ENCODE measurements around the gene ARHGAP15. TPM values are rescaled to one million over a fixed set of nuclear protein-coding genes. Genes with fewer than 3 reads are reported as not detected.

ARHGAP15 gene
- total RNA-seq, 1 experiment from 2014 or later: 82.8 TPM

GRCh38 chr2:143616452-143616851 lies 487.2 kb downstream of the ARHGAP15 start:
- Histone ChIP-seq H3K9ac (ENCODE audit: low read length) (no peak overlapping the region), H4K20me1 (ENCODE audit: insufficient read depth, low read depth, low read length) (no peaks in the 10 kb centered on the region), H3K79me2 (ENCODE audit: low read length) (no peaks in the 10 kb centered on the region), H2AFZ (ENCODE audit: low read length) (no peak overlapping the region), H3K9me3 (ENCODE audit: low read length) (no peaks in the 10 kb centered on the region), H3K4me1 (ENCODE audit: low read length) (peaks cover 15% of the 10 kb centered on the region), H3K27me3 (ENCODE audit: low read length) (no peaks in the 10 kb centered on the region), H3K9me2 (replicated peaks; ENCODE audit: insufficient read depth, low read length) (no peaks in the 10 kb centered on the region), H3K27ac (ENCODE audit: low read length) (no peak overlapping the region), H3K4me2 (ENCODE audit: low read depth, low read length, poor library complexity, severe bottlenecking) (no peak overlapping the region), H3K4me3 (ENCODE audit: low read length) (no peak overlapping the region), H3K36me3 (ENCODE audit: insufficient read depth, low read length) (no peaks in the 10 kb centered on the region)
- no peak for DNase-seq

GRCh38 chr2:143617803-143618415 lies 488.7 kb downstream of the ARHGAP15 start:
- no peak overlapping the region for H3K27ac ChIP-seq (ENCODE audit: low read length)
- H4K20me1 ChIP-seq (ENCODE audit: insufficient read depth, low read depth, low read length): no peaks in the 10 kb centered on the region

GRCh38 chr2:143622106-143622505 lies 492.9 kb downstream of the ARHGAP15 start:
- Histone ChIP-seq H3K9ac (ENCODE audit: low read length) (no peak overlapping the region), H4K20me1 (ENCODE audit: insufficient read depth, low read depth, low read length) (no peaks in the 10 kb centered on the region), H3K4me1 (ENCODE audit: low read length) (peaks cover 13% of the 10 kb centered on the region), H3K27ac (ENCODE audit: low read length) (no peak overlapping the region), H3K36me3 (ENCODE audit: insufficient read depth, low read length) (no peaks in the 10 kb centered on the region), H3K9me3 (ENCODE audit: low read length) (no peaks in the 10 kb centered on the region), H3K9me2 (replicated peaks; ENCODE audit: insufficient read depth, low read length) (no peaks in the 10 kb centered on the region), H3K4me2 (ENCODE audit: low read depth, low read length, poor library complexity, severe bottlenecking) (no peak overlapping the region), H3K27me3 (ENCODE audit: low read length) (no peaks in the 10 kb centered on the region), H3K79me2 (ENCODE audit: low read length) (no peaks in the 10 kb centered on the region), H2AFZ (ENCODE audit: low read length) (no peak overlapping the region), H3K4me3 (ENCODE audit: low read length) (no peak overlapping the region)
- DNase-seq: no peak

More at GRCh38 chr2:143617803-143618415, 488.7 kb downstream of the ARHGAP15 start:
- Histone ChIP-seq H3K36me3 (ENCODE audit: insufficient read depth, low read length) (no peaks in the 10 kb centered on the region), H3K4me3 (ENCODE audit: low read length) (no peak overlapping the region), H3K4me2 (ENCODE audit: low read depth, low read length, poor library complexity, severe bottlenecking) (peak overlapping the region; percentile 27), H3K9me2 (replicated peaks; ENCODE audit: insufficient read depth, low read length) (no peaks in the 10 kb centered on the region), H3K9ac (ENCODE audit: low read length) (no peak overlapping the region), H3K9me3 (ENCODE audit: low read length) (no peaks in the 10 kb centered on the region), H3K79me2 (ENCODE audit: low read length) (no peaks in the 10 kb centered on the region), H2AFZ (ENCODE audit: low read length) (no peak overlapping the region), H3K27me3 (ENCODE audit: low read length) (no peaks in the 10 kb centered on the region), H3K4me1 (ENCODE audit: low read length) (peaks cover 15% of the 10 kb centered on the region)
- peak; percentile 64 for DNase-seq

GRCh38 chr2:143623231-143623908 lies 494.2 kb downstream of the ARHGAP15 start:
- Histone ChIP-seq H3K9me2 (replicated peaks; ENCODE audit: insufficient read depth, low read length) (no peaks in the 10 kb centered on the region), H3K9me3 (ENCODE audit: low read length) (no peaks in the 10 kb centered on the region), H3K4me3 (ENCODE audit: low read length) (no peak overlapping the region), H4K20me1 (ENCODE audit: insufficient read depth, low read depth, low read length) (no peaks in the 10 kb centered on the region), H3K4me1 (ENCODE audit: low read length) (peaks cover under 1% of the 10 kb centered on the region; the same call in 1 of the 2 replicates), H3K27me3 (ENCODE audit: low read length) (no peaks in the 10 kb centered on the region), H3K36me3 (ENCODE audit: insufficient read depth, low read length) (no peaks in the 10 kb centered on the region), H2AFZ (ENCODE audit: low read length) (no peak overlapping the region), H3K4me2 (ENCODE audit: low read depth, low read length, poor library complexity, severe bottlenecking) (no peak overlapping the region), H3K27ac (ENCODE audit: low read length) (no peak overlapping the region), H3K79me2 (ENCODE audit: low read length) (no peaks in the 10 kb centered on the region), H3K9ac (ENCODE audit: low read length) (no peak overlapping the region)
- DNase-seq: no peak

GRCh38 chr2:143623909-143624260 lies 494.7 kb downstream of the ARHGAP15 start:
- Histone ChIP-seq H3K27me3 (ENCODE audit: low read length) (no peaks in the 10 kb centered on the region), H3K9me3 (ENCODE audit: low read length) (no peaks in the 10 kb centered on the region), H3K36me3 (ENCODE audit: insufficient read depth, low read length) (no peaks in the 10 kb centered on the region), H4K20me1 (ENCODE audit: insufficient read depth, low read depth, low read length) (no peaks in the 10 kb centered on the region), H3K79me2 (ENCODE audit: low read length) (no peaks in the 10 kb centered on the region), H3K4me1 (ENCODE audit: low read length) (no peaks in the 10 kb centered on the region), H3K27ac (ENCODE audit: low read length) (no peak overlapping the region), H3K9me2 (replicated peaks; ENCODE audit: insufficient read depth, low read length) (no peaks in the 10 kb centered on the region), H2AFZ (ENCODE audit: low read length) (no peak overlapping the region), H3K4me2 (ENCODE audit: low read depth, low read length, poor library complexity, severe bottlenecking) (no peak overlapping the region), H3K4me3 (ENCODE audit: low read length) (no peak overlapping the region), H3K9ac (ENCODE audit: low read length) (no peak overlapping the region)
- no peak for DNase-seq

GRCh38 chr2:143629340-143629739 lies 500.1 kb downstream of the ARHGAP15 start:
- H3K9me2 ChIP-seq (replicated peaks; ENCODE audit: insufficient read depth, low read length): no peaks in the 10 kb centered on the region
- no peaks in the 10 kb centered on the region for H3K36me3 ChIP-seq (ENCODE audit: insufficient read depth, low read length)
- no peaks in the 10 kb centered on the region for H4K20me1 ChIP-seq (ENCODE audit: insufficient read depth, low read depth, low read length)

GRCh38 chr2:143632751-143633374 lies 503.6 kb downstream of the ARHGAP15 start:
- H3K9ac ChIP-seq (ENCODE audit: low read length): no peak overlapping the region
- no peak overlapping the region for H3K4me2 ChIP-seq (ENCODE audit: low read depth, low read length, poor library complexity, severe bottlenecking)
- no peak overlapping the region for H3K4me3 ChIP-seq (ENCODE audit: low read length)
- H3K36me3 ChIP-seq (ENCODE audit: insufficient read depth, low read length): no peaks in the 10 kb centered on the region; the same call in 1 of the 2 replicates
- H3K9me2 ChIP-seq (replicated peaks; ENCODE audit: insufficient read depth, low read length): no peaks in the 10 kb centered on the region
- no peak overlapping the region for H3K27ac ChIP-seq (ENCODE audit: low read length)
- no peaks in the 10 kb centered on the region for H3K27me3 ChIP-seq (ENCODE audit: low read length)
- H4K20me1 ChIP-seq (ENCODE audit: insufficient read depth, low read depth, low read length): no peaks in the 10 kb centered on the region
- H3K79me2 ChIP-seq (ENCODE audit: low read length): no peaks in the 10 kb centered on the region
- H3K4me1 ChIP-seq (ENCODE audit: low read length): no peaks in the 10 kb centered on the region
- DNase-seq: no peak
- H2AFZ ChIP-seq (ENCODE audit: low read length): no peak overlapping the region
- H3K9me3 ChIP-seq (ENCODE audit: low read length): no peaks in the 10 kb centered on the region

More at GRCh38 chr2:143629340-143629739, 500.1 kb downstream of the ARHGAP15 start:
- Histone ChIP-seq H3K9ac (ENCODE audit: low read length) (no peak overlapping the region), H3K79me2 (ENCODE audit: low read length) (no peaks in the 10 kb centered on the region), H3K4me2 (ENCODE audit: low read depth, low read length, poor library complexity, severe bottlenecking) (no peak overlapping the region), H2AFZ (ENCODE audit: low read length) (no peak overlapping the region), H3K4me1 (ENCODE audit: low read length) (no peaks in the 10 kb centered on the region), H3K27me3 (ENCODE audit: low read length) (no peaks in the 10 kb centered on the region), H3K9me3 (ENCODE audit: low read length) (no peaks in the 10 kb centered on the region), H3K27ac (ENCODE audit: low read length) (no peak overlapping the region), H3K4me3 (ENCODE audit: low read length) (no peak overlapping the region)
- no peak for DNase-seq

- Histone ChIP-seq H2AFZ (ENCODE audit: low read length) (no peak overlapping the region), H3K27me3 (ENCODE audit: low read length) (no peaks in the 10 kb centered on the region), H3K9ac (ENCODE audit: low read length) (no peak overlapping the region), H3K4me3 (ENCODE audit: low read length) (no peak overlapping the region), H3K36me3 (ENCODE audit: insufficient read depth, low read length) (no peaks in the 10 kb centered on the region; the same call in 1 of the 2 replicates), H3K4me1 (ENCODE audit: low read length) (no peaks in the 10 kb centered on the region), H4K20me1 (ENCODE audit: insufficient read depth, low read depth, low read length) (no peaks in the 10 kb centered on the region), H3K9me3 (ENCODE audit: low read length) (no peaks in the 10 kb centered on the region), H3K27ac (ENCODE audit: low read length) (no peak overlapping the region), H3K79me2 (ENCODE audit: low read length) (no peaks in the 10 kb centered on the region), H3K9me2 (replicated peaks; ENCODE audit: insufficient read depth, low read length) (no peaks in the 10 kb centered on the region), H3K4me2 (ENCODE audit: low read depth, low read length, poor library complexity, severe bottlenecking) (no peak overlapping the region)
- DNase-seq: no peak
These were observed 504.2 kb downstream of the ARHGAP15 start for GRCh38 chr2:143633419-143633818.
